ENCODE results near the gene ADCY10.

ADCY10 gene

DNA sequence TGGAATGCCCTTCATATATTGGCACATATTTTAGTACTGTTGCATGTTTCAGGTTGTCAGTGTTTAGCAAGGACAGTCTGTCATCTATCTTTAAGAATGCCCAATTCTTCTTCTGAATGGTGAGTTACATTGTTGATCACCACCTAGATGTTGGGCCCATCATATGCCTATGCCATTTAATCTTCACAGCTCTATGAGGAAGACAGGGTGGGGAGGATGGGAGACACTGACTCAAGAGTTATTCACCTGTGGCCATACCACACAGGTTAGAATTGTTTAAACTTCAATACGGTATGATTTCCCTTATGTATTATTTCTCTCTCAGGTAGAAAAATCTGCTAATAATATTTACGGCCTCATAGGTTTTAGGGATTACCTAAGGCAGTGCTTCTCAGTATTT lies 147.4 kb downstream of the ADCY10 start:
- no peak overlapping the region for H3K4me3 ChIP-seq
- intact Hi-C loops (cut with DNase I; ENCODE audit: low total_unique reads) = no loop called here
- no peaks in the 10 kb centered on the region for H3K9me3 ChIP-seq
- H3K36me3 ChIP-seq = peaks cover 10 to 36% (median 29%) of the 10 kb centered on the region in 3 donors
- TF ChIP-seq, protein P1, sequence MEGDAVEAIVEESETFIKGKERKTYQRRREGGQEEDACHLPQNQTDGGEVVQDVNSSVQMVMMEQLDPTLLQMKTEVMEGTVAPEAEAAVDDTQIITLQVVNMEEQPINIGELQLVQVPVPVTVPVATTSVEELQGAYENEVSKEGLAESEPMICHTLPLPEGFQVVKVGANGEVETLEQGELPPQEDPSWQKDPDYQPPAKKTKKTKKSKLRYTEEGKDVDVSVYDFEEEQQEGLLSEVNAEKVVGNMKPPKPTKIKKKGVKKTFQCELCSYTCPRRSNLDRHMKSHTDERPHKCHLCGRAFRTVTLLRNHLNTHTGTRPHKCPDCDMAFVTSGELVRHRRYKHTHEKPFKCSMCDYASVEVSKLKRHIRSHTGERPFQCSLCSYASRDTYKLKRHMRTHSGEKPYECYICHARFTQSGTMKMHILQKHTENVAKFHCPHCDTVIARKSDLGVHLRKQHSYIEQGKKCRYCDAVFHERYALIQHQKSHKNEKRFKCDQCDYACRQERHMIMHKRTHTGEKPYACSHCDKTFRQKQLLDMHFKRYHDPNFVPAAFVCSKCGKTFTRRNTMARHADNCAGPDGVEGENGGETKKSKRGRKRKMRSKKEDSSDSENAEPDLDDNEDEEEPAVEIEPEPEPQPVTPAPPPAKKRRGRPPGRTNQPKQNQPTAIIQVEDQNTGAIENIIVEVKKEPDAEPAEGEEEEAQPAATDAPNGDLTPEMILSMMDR (IDR thresholded peaks at IDR 0.05) = no peak
- DNase-seq = no peak
- no peaks in the 10 kb centered on the region for H3K27me3 ChIP-seq
- H3K27ac ChIP-seq = no peak overlapping the region
- H3K4me1 ChIP-seq = peaks cover 0 to 14% (median 9%) of the 10 kb centered on the region in 4 donors

DNA sequence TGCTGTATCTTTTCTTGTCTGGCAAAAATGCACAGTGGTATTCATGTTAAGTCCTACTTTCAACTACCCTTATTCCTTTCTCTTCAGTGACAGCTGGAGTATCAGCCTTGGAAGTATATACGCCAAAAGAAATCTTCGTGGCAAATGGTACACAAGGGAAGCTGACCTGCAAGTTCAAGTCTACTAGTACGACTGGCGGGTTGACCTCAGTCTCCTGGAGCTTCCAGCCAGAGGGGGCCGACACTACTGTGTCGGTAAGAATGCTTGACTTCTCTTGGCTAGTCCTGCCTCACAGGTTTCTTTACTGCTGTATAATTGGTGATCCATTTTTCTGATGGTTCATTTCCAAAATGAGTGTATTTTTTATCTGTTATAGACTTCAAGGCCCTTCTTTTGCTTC lies 148.4 kb downstream of the ADCY10 start:
- intact Hi-C loops (cut with DNase I; ENCODE audit: low total_unique reads) = no loop called here

DNA sequence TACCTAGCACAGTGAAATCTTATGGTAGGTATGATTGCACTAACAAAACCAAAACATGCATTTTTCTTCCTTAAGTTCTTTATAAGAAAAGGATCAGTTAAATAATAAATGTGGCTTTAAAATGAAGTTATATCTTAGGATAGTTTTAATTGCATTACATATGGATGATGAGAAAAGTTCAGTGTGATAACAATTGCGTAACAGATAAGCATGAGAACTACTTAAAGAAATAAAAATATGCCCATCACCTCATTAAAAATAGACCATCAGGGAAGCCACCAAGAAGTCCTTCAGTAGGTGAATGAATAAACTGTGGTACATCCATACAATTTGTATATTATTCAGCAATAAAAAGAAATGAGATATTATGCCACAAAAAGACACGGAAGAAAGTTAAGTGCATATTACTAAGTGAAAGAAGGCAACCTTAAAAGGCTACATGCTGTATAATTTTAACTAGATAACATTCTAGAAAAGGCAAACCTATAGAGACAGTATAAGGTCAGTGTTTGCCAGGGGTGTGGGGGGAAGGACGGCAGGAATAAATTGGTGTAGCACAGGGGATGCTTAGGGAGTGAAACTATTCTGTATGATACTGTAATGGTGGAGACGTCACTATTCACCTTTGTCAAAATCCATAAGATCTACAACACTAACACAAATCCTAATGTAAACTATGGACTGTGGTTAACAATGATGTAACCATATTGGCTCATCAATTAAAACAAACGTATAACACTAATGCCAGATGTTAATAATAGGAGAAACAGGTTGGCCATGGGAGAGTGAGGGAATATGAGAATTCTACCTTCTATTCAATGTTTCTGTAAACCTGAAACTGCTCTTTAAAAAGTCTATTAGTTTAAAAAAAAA lies 149.2 kb downstream of the ADCY10 start:
- intact Hi-C loops (cut with DNase I; ENCODE audit: low total_unique reads) = no loop called here
- H3K36me3 ChIP-seq = peaks cover 10 to 26% (median 26%) of the 10 kb centered on the region in 3 donors
- no peaks in the 10 kb centered on the region for H3K27me3 ChIP-seq
- TF ChIP-seq, protein P1 (IDR thresholded peaks at IDR 0.05) = no peak
- no peaks in the 10 kb centered on the region for H3K9me3 ChIP-seq
- no peak for DNase-seq
- no peak overlapping the region for H3K4me3 ChIP-seq
- H3K4me1 ChIP-seq = peaks cover 0 to 20% (median 9%) of the 10 kb centered on the region in 4 donors
- H3K27ac ChIP-seq = no peak overlapping the region

More for the DNA sequence above, 148.4 kb downstream of the ADCY10 start:
- peaks cover 10 to 34% (median 26%) of the 10 kb centered on the region in 3 donors for H3K36me3 ChIP-seq
- TF ChIP-seq, protein P1 (IDR thresholded peaks at IDR 0.05) = no peak
- no peaks in the 10 kb centered on the region for H3K9me3 ChIP-seq
- H3K4me3 ChIP-seq = no peak overlapping the region
- no peaks in the 10 kb centered on the region for H3K27me3 ChIP-seq
- H3K4me1 ChIP-seq = peaks cover 0 to 20% (median 9%) of the 10 kb centered on the region in 4 donors
- no peak overlapping the region for H3K27ac ChIP-seq
- DNase-seq = no peak

DNA sequence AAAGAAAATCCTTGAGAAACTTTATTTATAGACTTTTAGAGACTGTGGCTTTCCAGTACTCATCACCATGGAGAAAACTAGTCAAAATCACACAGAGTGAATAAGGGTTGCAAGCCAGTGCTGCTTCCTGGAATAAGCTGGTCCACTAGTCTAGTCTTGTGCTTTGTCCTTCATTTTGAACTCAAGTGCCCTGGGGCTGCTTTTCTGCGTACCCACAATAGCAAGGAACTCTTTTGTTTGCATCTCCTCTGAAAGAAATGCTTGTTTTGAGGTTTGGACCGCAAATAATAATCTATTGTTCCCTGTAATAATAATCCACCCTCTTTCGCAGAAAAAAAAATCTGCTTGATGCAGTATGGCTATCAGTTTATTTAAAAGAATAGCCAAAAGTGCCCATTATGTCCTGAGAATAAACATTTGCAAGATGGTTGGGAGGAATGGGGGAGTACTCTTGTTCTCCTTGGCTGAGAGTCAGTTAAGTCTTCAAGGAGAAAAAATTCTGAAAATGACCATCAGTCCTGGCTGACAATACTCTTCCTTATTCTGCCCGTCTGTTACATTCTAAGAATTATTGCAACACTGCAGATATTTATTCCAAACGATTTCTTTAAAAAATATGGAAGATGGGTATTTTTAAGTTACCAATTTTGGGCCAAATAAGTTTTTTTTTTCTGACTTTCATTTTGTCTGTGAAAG lies 150.3 kb downstream of the ADCY10 start:
- Histone ChIP-seq H3K9me3 (no peaks in the 10 kb centered on the region), H3K27ac (no peak overlapping the region), H3K4me1 (peaks cover 0 to 20% (median 9%) of the 10 kb centered on the region in 4 donors), H3K27me3 (no peaks in the 10 kb centered on the region), H3K36me3 (peaks cover 6 to 17% (median 16%) of the 10 kb centered on the region in 3 donors), H3K4me3 (no peak overlapping the region)
- intact Hi-C loops (cut with DNase I; ENCODE audit: low total_unique reads) = no loop called here
- TF ChIP-seq, protein P1 (IDR thresholded peaks at IDR 0.05) = no peak
- no peak for DNase-seq

DNA sequence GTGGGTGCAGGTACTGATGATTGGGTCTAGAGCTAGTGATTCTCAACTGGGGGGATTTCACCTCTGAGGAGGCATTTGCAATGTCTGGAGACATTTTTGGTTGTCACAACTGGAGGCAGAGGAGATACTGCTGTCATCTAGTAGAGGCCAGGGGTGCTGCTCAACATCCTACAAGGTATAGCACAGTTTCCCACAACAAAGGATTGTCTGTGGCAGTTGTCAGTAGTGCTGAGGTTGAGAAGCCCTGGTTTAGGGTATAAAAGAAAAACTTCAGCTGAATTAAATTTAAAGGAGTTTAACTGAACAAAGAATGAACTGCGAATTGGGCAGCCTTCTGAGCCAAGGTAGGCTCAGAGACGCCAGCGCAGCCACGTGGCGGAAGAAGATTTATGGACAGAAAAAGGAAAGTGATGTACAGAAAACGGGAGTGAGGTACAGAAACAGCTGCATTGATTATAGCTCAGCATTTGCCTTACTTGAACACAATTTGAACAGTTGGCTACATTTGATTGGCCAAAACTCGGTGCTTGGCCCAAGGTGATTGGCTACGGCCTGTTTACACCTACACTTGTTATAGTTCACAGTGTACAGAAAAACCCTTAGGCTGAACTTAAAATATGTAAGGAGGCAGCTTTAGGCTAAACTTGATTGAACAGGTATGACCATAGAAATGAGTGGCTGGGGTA lies 151.7 kb downstream of the ADCY10 start:
- Histone ChIP-seq H3K27me3 (no peaks in the 10 kb centered on the region), H3K4me3 (no peak overlapping the region), H3K9me3 (no peaks in the 10 kb centered on the region), H3K36me3 (peaks cover 3 to 12% (median 10%) of the 10 kb centered on the region in 3 donors), H3K27ac (no peak overlapping the region), H3K4me1 (peaks cover 0 to 25% (median 9%) of the 10 kb centered on the region in 4 donors)
- TF ChIP-seq, protein P1 (IDR thresholded peaks at IDR 0.05) = no peak
- intact Hi-C loops (cut with DNase I; ENCODE audit: low total_unique reads) = no loop called here
- DNase-seq = no peak
